ENCODE measurements around the gene KIDINS220.

The KIDINS220 gene

DNA sequence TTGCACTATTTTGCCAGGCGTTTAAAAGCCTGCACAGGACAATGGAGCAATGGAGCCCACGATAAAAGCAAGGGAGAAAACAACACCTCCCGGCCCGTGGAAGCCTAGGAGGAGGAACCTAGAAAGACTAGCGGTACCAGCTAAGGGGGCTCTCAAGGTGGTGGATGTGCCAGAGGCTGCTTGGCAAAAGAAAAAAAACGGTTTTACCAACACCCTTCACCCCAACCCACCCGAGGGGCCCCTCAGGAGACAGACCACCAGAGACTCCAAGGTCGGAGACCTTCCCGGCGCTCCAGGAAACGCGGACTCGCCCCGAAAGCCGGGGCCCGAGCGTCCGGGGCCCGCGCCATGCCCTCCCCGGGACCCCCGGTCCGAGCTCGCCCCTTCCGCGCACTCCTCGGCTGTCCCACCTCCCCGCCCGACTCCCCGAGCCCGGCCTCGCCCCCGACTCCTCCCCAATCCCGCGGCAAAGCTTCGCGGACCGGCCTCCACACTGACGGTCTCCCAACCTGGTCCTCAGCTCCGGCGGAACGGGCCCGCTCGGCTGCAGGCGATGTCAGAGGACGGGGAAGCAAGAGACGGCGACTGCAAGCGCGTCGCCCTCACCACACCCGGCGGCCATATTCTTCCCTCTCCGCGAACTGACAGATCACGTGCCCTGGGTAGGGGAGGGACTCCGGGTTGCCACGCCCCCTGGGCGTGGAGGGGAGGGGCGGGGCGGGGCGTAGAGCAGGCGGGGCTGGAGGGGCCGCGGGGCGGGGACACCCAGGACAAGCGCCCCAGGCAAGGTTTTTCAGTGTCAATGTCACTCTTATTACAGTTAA is at the start of gene KIDINS220:
Gene KIDINS220, minus strand, starts transcription at position 643 of the 824 bp plus-strand sequence. CDS start 10,520 bp downstream, outside the sequence.
- DNase-seq, result peak; percentile 82

GRCh38 chr2:8886876-8887275 is 49.5 kb upstream of the KIDINS220 start:
- peak; percentile 26 for DNase-seq

GRCh38 chr2:8886202-8886518 is 48.7 kb upstream of the KIDINS220 start:
- DNase-seq, result no peak

DNA sequence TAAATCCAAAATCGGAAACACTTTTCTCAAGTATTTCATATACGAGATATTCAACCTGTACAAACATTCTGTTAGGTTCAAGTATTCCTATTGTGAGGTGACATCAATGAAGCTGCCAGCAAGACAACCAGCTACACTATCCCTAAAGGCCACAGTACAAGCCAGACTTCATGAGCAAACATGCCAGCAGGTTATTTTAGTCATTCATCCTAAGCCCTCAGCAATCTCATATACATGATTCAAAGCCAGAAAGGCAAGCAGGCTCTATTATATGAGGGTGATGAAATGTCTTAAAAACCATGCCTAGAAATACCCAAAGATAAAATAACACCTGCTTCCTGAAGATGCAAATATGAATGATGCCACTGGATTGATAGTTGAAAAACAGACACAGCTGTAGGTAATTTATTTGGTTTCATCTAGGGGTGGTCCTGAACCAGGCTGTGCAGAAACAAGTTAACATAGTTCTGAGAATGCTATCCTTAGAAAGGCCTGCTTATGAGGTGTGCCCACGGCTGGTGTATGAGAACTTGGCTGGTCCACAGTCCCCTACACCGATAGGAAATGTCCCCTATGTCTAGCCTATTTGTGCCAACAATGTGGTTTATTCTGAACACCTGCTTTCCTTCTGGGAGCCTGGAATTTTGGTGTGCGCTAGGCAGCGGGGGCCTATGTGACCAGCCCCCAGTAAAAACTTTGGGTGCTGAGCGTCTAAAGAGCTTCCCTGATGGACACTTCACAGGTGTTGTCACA is 48.2 kb upstream of the KIDINS220 start:
- DNase-seq, result no peak

DNA sequence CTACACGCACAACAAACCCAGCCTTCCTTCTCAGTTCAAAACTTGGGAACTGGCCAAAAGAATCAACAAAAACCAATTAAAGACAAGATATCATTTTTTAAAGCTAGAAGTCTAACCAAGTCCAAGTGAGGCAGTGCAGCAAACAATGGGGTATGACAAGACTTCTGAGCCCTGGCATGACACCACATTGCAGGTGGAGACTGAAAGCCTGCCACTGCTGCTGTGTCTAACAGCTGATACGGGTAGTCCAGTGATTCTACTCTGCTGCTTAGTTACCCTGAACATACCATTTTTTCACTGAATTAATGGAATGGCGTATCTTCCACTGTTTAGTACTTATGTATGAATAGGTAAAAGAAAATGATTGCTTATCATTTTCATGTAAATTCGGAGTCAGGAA is 47.4 kb upstream of the KIDINS220 start:
- DNase-seq, result no peak

DNA sequence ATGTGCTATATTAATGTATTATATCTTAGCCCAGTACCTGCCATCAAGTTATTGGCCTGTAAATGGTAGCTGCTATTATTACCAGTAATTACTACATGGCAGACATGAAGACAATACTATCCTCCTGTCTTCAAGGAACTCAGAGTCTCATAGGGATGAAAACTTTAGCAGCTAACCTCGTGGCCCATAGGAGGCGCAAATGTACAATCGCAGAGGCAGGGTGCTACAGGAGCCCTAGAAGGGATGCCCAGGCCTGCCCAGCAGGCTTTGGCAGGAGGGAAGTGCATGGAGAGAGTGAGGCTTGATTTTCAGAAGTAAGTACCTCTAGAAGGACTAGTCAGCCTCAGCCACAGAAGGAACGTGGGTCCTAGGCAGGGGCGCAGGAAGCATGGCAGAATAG is 44.7 kb upstream of the KIDINS220 start:
- peak; percentile 22 for DNase-seq

DNA sequence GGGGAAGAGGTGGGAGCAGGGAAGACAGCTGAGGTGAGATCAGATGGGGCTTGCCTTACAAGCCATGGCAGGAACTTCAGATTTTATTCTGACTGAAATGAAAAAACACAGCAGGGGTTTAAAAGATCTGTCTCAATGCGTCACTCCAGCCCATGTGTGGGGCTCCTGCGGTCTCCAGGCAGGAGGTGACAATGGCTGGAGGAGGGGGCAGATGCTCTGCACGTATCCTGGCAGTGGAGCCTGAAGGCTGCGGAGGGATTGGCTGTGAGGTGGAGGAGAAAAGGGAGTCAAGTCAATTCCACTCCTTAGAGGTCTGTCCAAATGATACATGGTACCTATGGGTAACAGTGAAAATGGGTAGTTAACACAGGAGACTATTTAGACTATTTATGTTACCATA is 40.5 kb upstream of the KIDINS220 start:
- DNase-seq, result no peak

DNA sequence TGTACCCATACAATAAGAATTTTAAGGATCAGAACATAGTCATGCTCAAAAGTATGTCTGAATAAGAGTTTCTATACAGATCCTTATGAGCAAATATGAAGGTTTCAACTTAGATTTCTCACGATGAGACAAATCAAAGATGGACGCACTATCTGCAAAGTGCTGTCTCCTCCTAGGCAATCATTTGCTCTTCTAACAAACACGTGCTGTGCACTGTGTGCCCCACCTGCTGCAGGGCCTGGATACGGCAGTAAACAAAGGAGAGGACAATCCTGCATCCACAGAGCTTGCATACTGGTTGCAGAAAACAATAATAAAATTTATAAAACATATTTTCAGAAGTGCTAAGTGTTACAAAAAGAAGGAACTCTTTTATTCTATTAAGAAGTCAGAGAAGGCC is 39.9 kb upstream of the KIDINS220 start:
- no peak for DNase-seq

GRCh38 chr2:8876628-8877027 is 39.2 kb upstream of the KIDINS220 start:
- DNase-seq, result peak; percentile 47

DNA sequence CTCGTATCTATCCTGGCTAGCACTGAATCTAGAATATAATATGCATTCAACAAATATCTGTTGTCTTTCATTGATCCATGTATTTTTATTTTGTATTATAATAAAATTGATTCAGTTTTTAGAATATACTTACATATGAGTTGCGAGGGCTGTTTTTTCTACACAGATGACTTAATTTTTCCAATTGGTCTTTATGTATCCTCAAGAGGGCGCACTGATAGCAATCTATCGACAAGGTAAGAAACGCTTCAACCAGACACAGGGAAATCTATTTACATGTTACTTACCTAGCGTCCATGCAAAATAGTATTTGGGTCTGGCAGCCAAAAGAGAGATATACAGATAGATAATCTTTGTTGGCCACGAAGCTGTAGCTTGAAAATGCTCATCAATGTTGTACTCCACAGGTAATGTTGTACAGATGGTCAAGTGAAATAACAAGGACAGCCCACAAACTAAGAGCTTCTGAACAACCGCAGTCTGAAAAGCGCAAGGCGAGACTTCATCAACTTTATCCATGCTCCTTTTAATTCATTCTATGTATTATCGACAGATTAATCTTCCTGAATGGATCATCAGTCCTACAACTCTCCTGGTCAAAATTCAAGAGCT is 35.5 kb upstream of the KIDINS220 start:
- DNase-seq, result peak; percentile 69

GRCh38 chr2:8870441-8870840 is 33.0 kb upstream of the KIDINS220 start:
- no peak for DNase-seq

- DNase-seq, result no peak
Measured at GRCh38 chr2:8867363-8867762, 29.9 kb upstream of the KIDINS220 start.

DNA sequence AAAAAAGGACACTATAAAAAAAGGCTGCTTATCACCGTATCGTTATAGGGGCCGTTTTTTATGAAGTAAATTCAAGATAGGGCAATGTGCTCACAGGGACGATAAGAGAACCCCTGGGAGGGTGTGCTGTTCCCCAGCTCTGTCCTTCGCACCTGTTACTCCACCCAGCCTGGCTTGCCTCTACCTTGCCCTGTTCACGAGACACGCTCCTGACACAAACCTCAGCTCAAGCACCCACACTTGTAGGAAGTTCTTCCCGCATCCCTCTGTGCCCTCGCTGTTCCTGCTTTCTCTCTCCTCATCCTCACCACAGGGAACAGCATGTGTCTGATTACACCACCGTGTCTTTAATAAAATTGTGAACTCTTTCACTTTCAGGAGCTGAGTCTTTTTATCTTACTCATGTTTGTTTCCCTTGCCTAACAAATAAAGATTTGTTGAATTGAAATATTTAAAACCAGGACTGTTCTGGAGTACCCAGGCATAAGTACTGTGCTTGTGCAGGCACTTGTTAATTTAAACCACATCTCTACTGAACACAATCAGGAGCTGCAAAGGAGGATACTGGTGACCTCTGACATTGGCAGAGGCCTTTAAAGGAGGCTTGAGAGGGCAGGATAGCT is 26.0 kb upstream of the KIDINS220 start:
- DNase-seq, result no peak

- DNase-seq, result no peak
Measured at GRCh38 chr2:8862230-8862629, 24.8 kb upstream of the KIDINS220 start.

- DNase-seq, result no peak
Measured at GRCh38 chr2:8861797-8862196, 24.4 kb upstream of the KIDINS220 start.

- DNase-seq, result no peak
Measured at GRCh38 chr2:8860239-8860638, 22.8 kb upstream of the KIDINS220 start.

GRCh38 chr2:8858910-8859309 is 21.5 kb upstream of the KIDINS220 start:
- DNase-seq, result no peak

DNA sequence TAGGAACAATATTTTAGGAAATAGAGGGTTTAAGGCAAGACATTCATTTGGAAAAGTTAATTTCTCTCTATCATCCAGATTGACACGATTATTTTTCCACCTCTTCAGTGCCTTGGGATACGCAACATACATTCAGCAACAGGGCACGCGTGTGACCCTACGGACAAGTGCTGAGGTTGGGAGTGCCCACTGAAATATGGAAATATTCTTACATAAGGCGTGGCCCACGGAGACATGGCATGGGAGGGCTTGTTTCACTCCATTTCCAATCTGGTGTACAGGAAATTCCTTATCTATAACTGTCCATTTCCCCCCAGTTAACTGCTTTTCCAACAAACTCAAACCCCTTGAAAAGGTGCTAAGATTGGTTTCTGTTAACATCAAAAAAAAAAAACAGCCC is 20.9 kb upstream of the KIDINS220 start:
- DNase-seq, result no peak

DNA sequence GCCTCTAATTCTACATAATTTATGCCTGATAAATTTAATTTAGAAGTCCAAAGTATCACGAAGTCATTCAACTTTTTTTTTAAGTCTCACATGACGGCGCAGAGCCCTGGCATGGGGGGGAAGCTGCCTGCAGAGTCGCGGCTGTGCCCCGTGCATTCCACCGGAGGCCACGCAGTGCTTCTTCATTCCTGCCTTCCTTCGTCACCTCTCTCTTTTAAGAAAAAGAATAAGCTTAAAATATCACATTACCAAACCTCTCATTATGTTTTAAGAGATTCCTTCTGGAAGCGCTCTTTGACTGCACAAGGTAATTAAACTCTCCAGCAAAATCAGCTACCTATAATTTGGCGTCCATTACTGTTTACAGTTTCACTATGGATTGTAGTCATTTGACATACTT is 20.3 kb upstream of the KIDINS220 start:
- DNase-seq, result no peak

GRCh38 chr2:8856176-8856575 is 18.8 kb upstream of the KIDINS220 start:
- no peak for DNase-seq

DNA sequence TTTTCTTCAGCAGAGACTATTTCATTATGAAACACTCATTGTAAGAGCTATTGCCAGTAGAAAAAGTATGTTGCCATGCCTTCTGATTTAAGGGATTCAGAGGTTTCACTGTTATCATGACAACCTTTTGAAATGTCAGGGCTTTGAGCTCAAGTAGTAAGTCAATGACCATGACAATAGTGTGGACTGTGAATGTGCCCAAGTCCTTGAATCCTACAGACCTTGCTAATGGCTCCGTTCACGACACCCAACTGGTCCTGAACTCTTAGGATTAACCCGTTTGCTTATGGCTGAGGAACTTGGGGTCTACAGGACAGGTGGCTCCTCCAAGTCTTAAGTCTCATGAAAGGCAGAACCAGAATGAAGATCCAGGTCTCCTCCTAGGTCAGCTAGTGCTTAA is 17.6 kb upstream of the KIDINS220 start:
- no peak for DNase-seq

- no peak for DNase-seq
Measured at GRCh38 chr2:8853426-8853825, 16.0 kb upstream of the KIDINS220 start.

DNA sequence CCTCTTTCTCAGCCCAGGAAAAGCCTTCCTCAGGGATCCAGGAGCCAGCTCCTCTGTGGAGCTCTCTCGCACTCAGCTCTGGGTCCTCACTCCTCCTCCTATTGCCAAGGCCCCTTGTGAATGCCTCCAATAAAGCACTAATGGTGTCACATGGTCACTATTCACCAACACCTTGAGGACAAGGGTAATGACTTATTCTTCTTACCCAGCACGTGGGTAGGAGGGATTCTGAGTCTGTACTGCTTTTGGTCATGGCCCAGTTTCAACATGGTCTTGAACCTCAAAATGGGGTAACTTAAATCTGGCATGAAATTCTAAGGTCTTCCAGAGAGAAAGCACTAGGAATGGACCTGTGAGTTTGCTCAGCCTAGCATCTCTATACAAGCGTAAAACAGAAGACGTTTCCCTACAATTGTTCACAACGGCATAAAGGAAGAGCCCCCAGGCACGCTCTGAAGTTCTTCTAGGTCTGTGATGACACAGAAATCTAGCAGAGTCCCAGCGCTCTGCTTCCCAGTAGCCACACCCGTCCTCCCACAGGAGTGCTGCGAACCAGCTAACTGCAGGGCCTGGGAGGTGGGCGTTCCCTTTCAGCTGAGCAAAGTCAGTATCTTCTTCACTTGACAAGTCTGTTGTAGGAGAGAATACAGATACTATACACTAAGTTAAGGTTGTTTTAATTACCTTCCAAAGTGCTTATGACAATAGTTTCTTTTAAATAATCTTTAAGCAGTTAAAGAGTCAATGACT is 14.6 kb upstream of the KIDINS220 start:
- DNase-seq, result no peak
